GM04504 (cell line): ENCODE measurements around the gene SCYGR2.
"Not testable (repeated sequence)": the region's sequence is repeated elsewhere in the genome, so short reads cannot be mapped to it uniquely, and the experiment has no call there.

ENCODE experiments used
- DNase-seq: peaks from one replicate; pipeline ENCODE4 v3.0.0-alpha.2; 2012; ENCODE audit warnings: low read depth

The SCYGR2 gene

GRCh38 chr2:227598835-227599503 is at the start of gene SCYGR2:
Gene SCYGR2 (plus strand): TSS chr2:227598893. CDS start chr2:227598893, 0 bp downstream.
- DNase-seq: not testable (repeated sequence)

DNA sequence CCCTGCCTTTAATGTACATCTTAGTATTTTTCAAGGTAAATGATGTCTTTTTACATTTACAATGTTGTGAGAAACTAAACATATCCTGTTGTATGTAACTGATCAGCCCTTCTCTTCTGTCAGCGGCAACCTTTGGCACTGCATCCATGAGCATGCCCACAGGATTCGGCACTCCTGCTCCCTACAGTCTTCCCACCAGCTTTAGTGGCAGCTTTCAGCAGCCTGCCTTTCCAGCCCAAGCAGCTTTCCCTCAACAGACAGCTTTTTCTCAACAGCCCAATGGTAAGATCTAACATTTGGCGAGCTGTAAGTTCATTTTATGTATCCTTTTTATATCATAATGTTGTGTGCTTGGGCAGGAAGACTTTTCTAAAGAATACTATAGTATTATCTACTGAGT is 46.9 kb upstream of the SCYGR2 start:
- no peak for DNase-seq

- DNase-seq: no peak
These were observed 36.1 kb upstream of the SCYGR2 start for GRCh38 chr2:227562581-227562980.

GRCh38 chr2:227565080-227565479 is 33.6 kb upstream of the SCYGR2 start:
- no peak for DNase-seq

- DNase-seq: no peak
These were observed 32.7 kb upstream of the SCYGR2 start for GRCh38 chr2:227566012-227566411.

GRCh38 chr2:227568852-227569169 is 29.9 kb upstream of the SCYGR2 start:
- no peak for DNase-seq

DNA sequence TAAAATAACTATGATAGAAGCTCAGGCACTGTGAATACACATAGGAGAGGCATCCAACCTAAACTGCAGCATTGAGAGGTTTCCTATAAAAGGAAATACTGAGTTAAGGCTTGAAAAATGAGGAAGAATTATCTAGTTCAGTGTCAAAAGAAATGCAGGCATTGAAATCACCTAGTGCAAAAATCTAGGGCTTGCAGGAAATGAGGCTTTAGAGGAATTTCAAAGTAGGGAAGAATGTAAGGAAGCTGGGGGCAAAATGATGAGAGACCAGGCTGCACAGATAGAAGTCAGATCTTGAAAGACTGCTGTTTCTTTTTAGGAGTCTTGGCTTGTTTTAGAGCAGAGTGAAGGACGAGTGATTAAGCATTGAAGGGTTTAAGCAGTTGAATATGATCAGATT is 28.1 kb upstream of the SCYGR2 start:
- no peak for DNase-seq

GRCh38 chr2:227576110-227576509 is 22.6 kb upstream of the SCYGR2 start:
- DNase-seq: no peak

DNA sequence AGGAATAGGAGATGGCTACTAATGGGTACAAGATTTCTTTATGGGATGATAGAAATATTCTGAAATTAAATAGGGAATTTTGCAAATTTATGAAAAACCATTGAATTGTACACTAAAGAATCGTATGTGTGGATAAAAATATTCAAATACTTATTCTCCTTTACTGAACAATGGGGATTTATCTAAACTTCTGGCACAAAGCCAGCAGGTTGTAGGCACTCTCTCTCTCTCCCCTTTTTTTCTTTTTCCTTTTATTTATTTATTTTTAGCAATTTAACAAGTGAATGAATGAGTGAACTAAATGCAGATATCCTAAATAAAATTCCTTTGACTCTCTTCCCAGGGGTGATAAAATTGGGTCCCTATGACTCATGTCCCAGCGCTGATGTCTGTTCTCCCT is 21.9 kb upstream of the SCYGR2 start:
- no peak for DNase-seq

DNA sequence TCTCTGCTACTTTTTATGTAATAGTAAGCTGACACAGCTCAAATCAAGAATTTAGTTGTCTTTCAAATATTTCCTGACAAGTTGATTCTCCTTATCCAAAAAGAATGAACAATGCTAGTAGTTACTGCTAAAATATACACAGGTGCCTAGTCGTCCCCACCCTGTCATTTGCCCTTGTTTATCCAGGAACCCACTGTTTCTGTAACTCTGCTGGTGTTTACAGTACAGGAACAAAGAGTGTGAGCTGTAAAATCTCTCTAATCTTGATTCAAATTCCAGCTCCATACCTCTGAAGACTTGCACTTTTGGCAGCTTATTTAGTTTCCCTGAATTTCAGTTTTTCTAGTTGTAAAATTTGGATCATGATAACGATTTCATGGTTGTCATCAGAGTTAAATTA is 21.1 kb upstream of the SCYGR2 start:
- DNase-seq: no peak

GRCh38 chr2:227578642-227579041 is 20.1 kb upstream of the SCYGR2 start:
- DNase-seq: no peak

DNA sequence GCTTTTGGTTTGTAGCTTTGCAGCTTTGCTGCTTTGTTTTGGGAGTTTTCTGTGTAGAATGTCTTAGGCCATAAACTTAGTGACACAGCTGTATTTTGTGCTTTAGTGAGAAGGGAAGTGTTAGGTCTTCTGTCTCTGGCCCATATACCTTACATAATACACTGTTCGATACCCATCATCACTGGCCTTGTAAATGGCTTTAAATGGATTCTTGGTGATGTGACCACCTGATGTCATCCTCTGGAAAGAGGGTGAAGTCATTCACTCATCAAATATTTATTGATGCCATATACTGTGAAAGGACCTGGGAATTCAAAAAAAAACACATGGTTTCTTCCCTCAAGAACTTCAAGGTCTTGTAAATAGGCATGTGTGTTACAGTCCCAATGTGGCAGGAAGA is 18.9 kb upstream of the SCYGR2 start:
- no peak for DNase-seq

- DNase-seq: no peak
These were observed 16.3 kb upstream of the SCYGR2 start for GRCh38 chr2:227582369-227582768.

DNA sequence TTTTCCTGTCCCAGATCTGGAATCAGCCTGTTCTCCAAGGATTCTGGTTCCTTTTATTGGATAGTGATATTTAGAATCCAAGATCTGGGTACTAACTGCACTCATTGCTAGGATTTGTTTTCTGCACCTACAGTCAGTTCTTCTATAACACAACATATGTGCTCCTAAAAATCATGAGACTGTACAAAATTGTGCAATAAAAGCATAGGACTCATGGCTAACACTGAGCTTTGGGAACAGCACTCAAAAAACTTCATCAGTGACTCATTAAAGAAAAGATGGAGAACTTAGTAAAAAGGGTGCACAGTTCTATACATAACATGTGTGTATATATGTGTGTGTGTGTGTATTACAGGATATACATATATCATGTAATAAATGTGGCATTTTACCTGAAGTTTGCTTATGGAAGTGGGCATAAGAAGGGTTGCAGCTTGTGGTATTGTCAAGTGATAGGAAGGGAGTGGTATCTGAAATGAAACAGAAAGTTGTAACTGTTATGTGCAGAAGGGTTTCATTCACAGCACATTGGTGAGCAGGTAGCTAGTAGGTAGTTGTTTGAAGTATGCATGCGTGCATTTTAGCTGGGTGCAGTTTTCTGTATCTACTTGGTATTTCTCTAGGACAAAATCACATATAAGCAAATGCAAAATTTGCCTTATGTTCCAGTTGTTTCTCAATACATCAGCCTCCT is 5.9 kb upstream of the SCYGR2 start:
- DNase-seq: no peak

DNA sequence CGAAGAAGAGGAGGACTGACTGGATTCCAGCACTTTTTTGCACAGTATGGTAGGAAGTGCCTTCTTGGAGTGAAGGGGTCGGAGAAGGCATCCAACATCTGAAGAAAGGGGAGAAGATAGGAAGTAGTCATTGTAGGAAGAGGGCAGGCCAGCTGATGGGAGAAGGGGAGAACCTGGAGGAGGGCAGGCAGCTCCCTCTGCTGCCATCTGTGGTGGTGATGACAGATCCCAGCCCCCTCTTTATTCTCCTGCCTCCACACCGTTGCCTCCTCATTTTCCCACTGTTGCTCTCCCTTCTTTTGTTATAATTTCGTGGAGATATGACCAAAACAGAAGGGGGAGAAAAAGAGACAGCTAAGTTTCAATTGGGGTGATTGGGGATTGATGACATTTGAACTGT is 2.9 kb upstream of the SCYGR2 start:
- no peak for DNase-seq

- no peak for DNase-seq
These were observed 1.7 kb upstream of the SCYGR2 start for GRCh38 chr2:227597036-227597435.

- no peak for DNase-seq
These were observed 695 bp upstream of the SCYGR2 start for GRCh38 chr2:227597998-227598397.

- no peak for DNase-seq
These were observed 3.7 kb downstream of the SCYGR2 start for GRCh38 chr2:227602358-227602757.

DNA sequence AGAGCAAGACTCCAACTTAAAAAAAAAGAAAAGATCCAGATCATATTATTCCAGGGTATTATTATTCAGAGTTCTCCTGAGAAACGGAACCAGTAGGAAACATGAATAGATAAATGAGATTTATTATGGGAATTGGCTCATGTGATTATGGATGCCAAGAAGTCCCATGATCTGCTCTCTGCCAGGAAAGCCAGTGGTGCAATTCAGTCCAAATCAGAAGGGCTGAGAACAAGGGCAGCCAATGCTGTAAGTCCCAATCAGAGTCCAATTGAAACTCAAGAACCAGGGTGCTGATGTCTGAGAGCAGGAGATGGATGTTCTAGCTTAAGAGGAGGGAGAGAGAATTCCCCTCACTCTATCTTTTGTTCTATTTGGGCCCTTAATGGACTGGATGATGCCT is 7.8 kb downstream of the SCYGR2 start:
- DNase-seq: no peak

GRCh38 chr2:227607941-227608340 is 9.2 kb downstream of the SCYGR2 start:
- DNase-seq: no peak

- DNase-seq: no peak
These were observed 10.1 kb downstream of the SCYGR2 start for GRCh38 chr2:227608561-227609338.

- DNase-seq: no peak
These were observed 11.4 kb downstream of the SCYGR2 start for GRCh38 chr2:227610123-227610522.

- no peak for DNase-seq
These were observed 14.0 kb downstream of the SCYGR2 start for GRCh38 chr2:227612546-227613271.
